ENCODE data around the gene BLOC1S6.

- TF ChIP-seq POLR2A (IDR thresholded peaks at IDR 0.05; ENCODE audit: low read depth, low read length) (no peak), POLR2AphosphoS5 (IDR thresholded peaks at IDR 0.05; ENCODE audit: low read depth, low read length) (no peak)
Measured at GRCh38 chr15:45587863-45588170, 638 bp downstream of the BLOC1S6 start.
